Fibroblast of skin of back (primary cell): Measurements from ENCODE around the gene IQGAP2.
"Not testable (repeated sequence)": the region's sequence is repeated elsewhere in the genome, so short reads cannot be mapped to it uniquely, and the experiment has no call there.

Experiments
- DNase-seq: peaks from one replicate; pipeline ENCODE4 v3.0.0-alpha.2; 2013

Gene IQGAP2

GRCh38 chr5:76576450-76576849 is 173.4 kb downstream of the IQGAP2 start:
- DNase-seq: no peak

GRCh38 chr5:76576996-76577395 is 173.9 kb downstream of the IQGAP2 start:
- no peak for DNase-seq

- DNase-seq: peak; percentile 30
Measured at GRCh38 chr5:76579166-76579937, 176.3 kb downstream of the IQGAP2 start.

- DNase-seq: no peak
Measured at GRCh38 chr5:76580981-76581380, 177.9 kb downstream of the IQGAP2 start.

- peak; percentile 76 for DNase-seq
Measured at GRCh38 chr5:76582230-76583162, 179.4 kb downstream of the IQGAP2 start.

- peak; percentile 22 for DNase-seq
Measured at GRCh38 chr5:76583163-76584047, 180.3 kb downstream of the IQGAP2 start.

- no peak for DNase-seq
Measured at GRCh38 chr5:76585783-76586217, 182.7 kb downstream of the IQGAP2 start.

- DNase-seq: no peak
Measured at GRCh38 chr5:76586531-76586930, 183.4 kb downstream of the IQGAP2 start.

- no peak for DNase-seq
Measured at GRCh38 chr5:76590027-76590426, 186.9 kb downstream of the IQGAP2 start.

- DNase-seq: no peak
Measured at GRCh38 chr5:76591366-76591765, 188.3 kb downstream of the IQGAP2 start.

GRCh38 chr5:76592692-76593091 is 189.6 kb downstream of the IQGAP2 start:
- no peak for DNase-seq

- DNase-seq: no peak
Measured at GRCh38 chr5:76594107-76594506, 191.0 kb downstream of the IQGAP2 start.

GRCh38 chr5:76595755-76596481 is 192.8 kb downstream of the IQGAP2 start:
- DNase-seq: no peak

- DNase-seq: no peak
Measured at GRCh38 chr5:76598531-76598930, 195.4 kb downstream of the IQGAP2 start.

- DNase-seq: no peak
Measured at GRCh38 chr5:76600716-76601115, 197.6 kb downstream of the IQGAP2 start.

GRCh38 chr5:76601470-76601869 is 198.4 kb downstream of the IQGAP2 start:
- peak; percentile 65 for DNase-seq

- no peak for DNase-seq
Measured at GRCh38 chr5:76602094-76602726, 199.1 kb downstream of the IQGAP2 start.

GRCh38 chr5:76603991-76604390 is 200.9 kb downstream of the IQGAP2 start:
- DNase-seq: not testable (repeated sequence)

GRCh38 chr5:76604838-76605237 is 201.8 kb downstream of the IQGAP2 start:
- DNase-seq: peak; percentile 84

- DNase-seq: no peak
Measured at GRCh38 chr5:76606701-76607100, 203.6 kb downstream of the IQGAP2 start.

GRCh38 chr5:76607353-76607871 is 204.3 kb downstream of the IQGAP2 start:
- peak; percentile 45 for DNase-seq
